Ectodermal cell (in vitro differentiated cells): ENCODE data around the gene NDUFB4.
"Not testable (repeated sequence)": the region's sequence is repeated elsewhere in the genome, so short reads cannot be mapped to it uniquely, and the experiment has no call there.

Experiments used
- H3K27ac ChIP-seq: 2 replicates; pipeline ENCODE4 v1.7.0; 2013; ENCODE audit warnings: mild to moderate bottlenecking, low read depth, low read length; ENCODE audit not compliant: insufficient read depth, poor library complexity, severe bottlenecking
- H3K27me3 ChIP-seq: 2 replicates; pipeline ENCODE4 v1.7.0; 2013; ENCODE audit warnings: mild to moderate bottlenecking, low read length; ENCODE audit not compliant: insufficient read depth, control insufficient read depth, poor library complexity, severe bottlenecking
- H3K36me3 ChIP-seq: one replicate; pipeline ENCODE4 v1.7.0; 2013; ENCODE audit warnings: low read length; ENCODE audit not compliant: control insufficient read depth, insufficient read depth
- H3K4me1 ChIP-seq: one replicate; pipeline ENCODE4 v1.7.0; 2013; ENCODE audit warnings: low read length; ENCODE audit not compliant: control insufficient read depth, insufficient read depth
- H3K4me3 ChIP-seq: 2 replicates; pipeline ENCODE4 v1.7.0; 2013; ENCODE audit warnings: low read depth, low read length, control low read depth; ENCODE audit not compliant: insufficient read depth
- H3K9me3 ChIP-seq: 2 replicates; pipeline ENCODE4 v1.7.0; 2013; ENCODE audit warnings: mild to moderate bottlenecking, low read length, moderate library complexity; ENCODE audit not compliant: control insufficient read depth
- WGBS, 2 experiments: methylation state at CpG; one replicate each; pipeline ENCODE4 v1.1.7; 2013; ENCODE audit warnings: missing lambda C conversion rate in 2 of 2; 5-methylcytosine and 5-hydroxymethylcytosine counted together

NDUFB4 gene

DNA sequence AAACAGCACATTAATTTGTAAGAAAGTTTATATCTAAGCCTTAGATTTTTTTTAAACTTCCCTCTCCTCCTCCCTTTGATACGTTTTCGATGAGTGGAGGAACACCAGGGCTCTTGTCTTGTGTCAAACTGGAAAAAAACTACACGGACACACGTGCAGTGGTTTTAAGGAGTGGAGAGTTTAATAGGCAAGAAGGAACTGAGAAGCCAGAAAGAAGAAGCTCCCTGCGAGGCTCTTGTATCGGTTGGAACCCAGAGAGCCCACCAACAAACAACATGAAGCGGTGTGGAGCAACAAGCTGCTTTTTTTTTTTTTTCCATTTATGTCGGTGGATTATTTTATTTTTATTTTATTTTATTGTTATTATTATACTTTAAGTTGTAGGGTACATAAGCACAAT is 18.6 kb downstream of the NDUFB4 start:
- Histone ChIP-seq H3K4me1 (no peaks in the 10 kb centered on the region), H3K27me3 (no peaks in the 10 kb centered on the region), H3K27ac (no peak overlapping the region), H3K36me3 (no peaks in the 10 kb centered on the region), H3K4me3 (no peak overlapping the region), H3K9me3 (no peaks in the 10 kb centered on the region)
- 94% methylated on average over 6 to 7 of the region's 8 CpGs for WGBS, 2 experiments

DNA sequence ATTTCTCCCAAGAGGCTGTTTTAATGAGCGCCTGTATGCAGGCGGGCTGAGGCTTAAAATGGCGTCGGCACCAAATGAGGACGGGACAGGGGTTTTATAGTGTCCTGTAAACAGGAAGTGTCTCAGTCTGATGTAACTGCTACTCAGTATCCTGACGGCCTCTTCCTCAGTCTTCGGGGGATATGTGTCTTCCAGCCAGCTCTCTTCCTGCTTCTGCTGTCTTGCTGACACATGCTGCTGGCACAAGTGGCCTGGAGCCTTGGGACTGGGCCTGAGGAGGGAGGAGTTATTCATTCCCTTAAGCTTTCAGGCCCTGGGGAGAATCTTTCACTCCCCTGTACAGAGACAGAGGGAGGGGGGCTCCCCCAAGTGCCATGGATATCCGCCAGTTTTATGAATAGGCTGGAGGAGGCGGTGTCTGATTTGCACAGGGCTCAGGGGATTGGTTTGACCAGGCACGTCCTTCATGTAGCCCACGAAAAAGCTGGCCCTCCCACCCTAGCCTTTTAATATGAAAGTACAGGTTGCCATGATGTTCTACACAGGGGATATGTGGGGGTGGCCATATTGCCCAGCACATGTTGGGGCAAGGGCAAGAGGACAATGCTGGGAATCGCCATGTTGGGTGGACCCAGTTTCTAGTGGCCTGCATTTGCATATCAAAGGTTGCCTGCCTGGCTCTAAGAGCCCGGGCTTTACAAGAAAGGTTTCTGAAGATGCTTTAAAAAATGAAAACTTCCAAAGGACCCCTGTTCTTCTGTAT is 19.9 kb downstream of the NDUFB4 start:
- Histone ChIP-seq H3K27ac (no peak overlapping the region), H3K4me1 (no peaks in the 10 kb centered on the region), H3K4me3 (no peak overlapping the region), H3K9me3 (no peaks in the 10 kb centered on the region), H3K36me3 (no peaks in the 10 kb centered on the region), H3K27me3 (no peaks in the 10 kb centered on the region)
- WGBS, 2 experiments = 92 to 94% methylated on average over 13 of the region's 13 CpGs

DNA sequence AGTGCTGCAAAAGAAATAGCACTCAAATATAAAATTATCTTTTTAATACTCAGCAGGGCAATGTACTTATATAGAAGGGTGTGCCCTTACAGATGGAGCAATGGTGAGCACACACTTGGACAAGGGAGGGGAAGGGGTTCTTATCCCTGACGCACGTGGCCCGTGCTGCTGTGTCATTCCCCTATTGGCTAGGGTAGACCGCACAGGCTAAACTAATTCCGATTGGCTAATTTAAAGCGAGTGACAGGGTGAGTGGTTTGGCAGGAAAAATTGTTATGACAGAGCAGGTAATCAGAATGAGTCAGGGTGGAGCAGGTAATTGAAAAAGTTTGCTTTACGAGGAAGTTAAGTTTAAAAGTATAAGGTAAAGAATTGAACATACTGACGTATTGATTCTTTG is 20.6 kb downstream of the NDUFB4 start:
- H3K4me1 ChIP-seq, H3K36me3 ChIP-seq, H3K27ac ChIP-seq, H3K9me3 ChIP-seq, H3K27me3 ChIP-seq, H3K4me3 ChIP-seq: not testable (repeated sequence)
- WGBS, 2 experiments = 94 to 95% methylated on average over 7 of the region's 8 CpGs

DNA sequence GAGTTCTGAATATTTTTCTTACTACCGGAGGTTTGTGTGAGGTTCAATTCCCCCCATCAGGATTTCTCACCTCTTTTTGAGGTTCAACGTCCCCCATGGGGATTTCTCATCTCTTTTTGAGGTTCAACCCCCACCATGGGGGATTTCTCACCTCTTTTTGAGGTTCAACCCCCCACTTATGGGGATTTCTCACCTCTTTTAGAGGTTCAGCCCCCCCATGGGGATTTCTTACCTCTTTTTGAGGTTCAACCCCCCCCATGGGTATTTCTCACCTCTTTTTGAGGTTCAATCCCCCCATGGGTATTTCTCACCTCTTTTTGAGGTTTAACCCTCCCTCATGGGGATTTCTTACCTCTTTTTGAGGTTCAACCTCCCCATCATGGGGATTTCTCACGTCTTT is 26.3 kb downstream of the NDUFB4 start:
- no peaks in the 10 kb centered on the region for H3K36me3 ChIP-seq
- 83 to 85% methylated on average over 3 of the region's 3 CpGs for WGBS, 2 experiments
- H3K4me3 ChIP-seq = no peak overlapping the region

GRCh38 chr3:120622870-120623726 is 27.0 kb downstream of the NDUFB4 start:
- Histone ChIP-seq H3K4me3 (no peak overlapping the region), H3K9me3 (no peaks in the 10 kb centered on the region), H3K4me1 (no peaks in the 10 kb centered on the region), H3K27me3 (no peaks in the 10 kb centered on the region), H3K36me3 (no peaks in the 10 kb centered on the region), H3K27ac (no peak overlapping the region)
- WGBS, 2 experiments = 85 to 86% methylated on average over 10 to 12 of the region's 12 CpGs

More for the DNA sequence above, 26.3 kb downstream of the NDUFB4 start:
- Histone ChIP-seq H3K27ac (no peak overlapping the region), H3K4me1 (no peaks in the 10 kb centered on the region), H3K27me3 (no peaks in the 10 kb centered on the region), H3K9me3 (no peaks in the 10 kb centered on the region)

- Histone ChIP-seq H3K4me1 (no peaks in the 10 kb centered on the region), H3K36me3 (no peaks in the 10 kb centered on the region), H3K9me3 (no peaks in the 10 kb centered on the region), H3K4me3 (no peak overlapping the region), H3K27me3 (no peaks in the 10 kb centered on the region), H3K27ac (no peak overlapping the region)
These were observed 27.6 kb downstream of the NDUFB4 start for GRCh38 chr3:120623727-120624093.

DNA sequence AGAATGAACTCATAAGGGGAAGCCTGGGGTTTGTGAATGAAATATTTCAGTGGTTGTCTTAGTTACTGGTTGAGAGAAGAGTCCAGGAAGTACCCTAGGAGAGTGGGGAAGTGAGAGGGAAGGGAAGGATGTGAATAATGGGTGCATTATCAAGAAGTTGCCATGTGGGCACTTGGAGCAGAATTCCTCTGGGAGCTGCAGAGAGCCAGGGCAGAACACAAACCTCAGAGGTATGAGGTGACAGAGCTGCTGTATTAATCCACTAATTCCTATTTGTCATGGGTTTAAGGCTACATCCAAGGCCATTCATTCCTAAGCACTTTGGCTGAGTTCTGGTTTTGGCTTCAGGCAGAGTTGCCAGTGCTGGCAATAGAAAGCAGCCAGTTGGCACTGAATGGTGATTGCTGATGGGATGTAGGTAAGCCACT is 29.0 kb downstream of the NDUFB4 start:
- H3K4me1 ChIP-seq = no peaks in the 10 kb centered on the region
- H3K9me3 ChIP-seq = no peaks in the 10 kb centered on the region
- H3K4me3 ChIP-seq = no peak overlapping the region
- H3K27me3 ChIP-seq = no peaks in the 10 kb centered on the region
- H3K27ac ChIP-seq = no peak overlapping the region
- no peaks in the 10 kb centered on the region for H3K36me3 ChIP-seq

- H3K27ac ChIP-seq = no peak overlapping the region
- no peaks in the 10 kb centered on the region for H3K27me3 ChIP-seq
- H3K36me3 ChIP-seq = no peaks in the 10 kb centered on the region
- H3K4me1 ChIP-seq = no peaks in the 10 kb centered on the region
- no peak overlapping the region for H3K4me3 ChIP-seq
- H3K9me3 ChIP-seq = no peaks in the 10 kb centered on the region
- WGBS, 2 experiments = 100% methylated on average over 1 of the region's 1 CpG
These were observed 38.4 kb downstream of the NDUFB4 start for GRCh38 chr3:120634539-120634938.

DNA sequence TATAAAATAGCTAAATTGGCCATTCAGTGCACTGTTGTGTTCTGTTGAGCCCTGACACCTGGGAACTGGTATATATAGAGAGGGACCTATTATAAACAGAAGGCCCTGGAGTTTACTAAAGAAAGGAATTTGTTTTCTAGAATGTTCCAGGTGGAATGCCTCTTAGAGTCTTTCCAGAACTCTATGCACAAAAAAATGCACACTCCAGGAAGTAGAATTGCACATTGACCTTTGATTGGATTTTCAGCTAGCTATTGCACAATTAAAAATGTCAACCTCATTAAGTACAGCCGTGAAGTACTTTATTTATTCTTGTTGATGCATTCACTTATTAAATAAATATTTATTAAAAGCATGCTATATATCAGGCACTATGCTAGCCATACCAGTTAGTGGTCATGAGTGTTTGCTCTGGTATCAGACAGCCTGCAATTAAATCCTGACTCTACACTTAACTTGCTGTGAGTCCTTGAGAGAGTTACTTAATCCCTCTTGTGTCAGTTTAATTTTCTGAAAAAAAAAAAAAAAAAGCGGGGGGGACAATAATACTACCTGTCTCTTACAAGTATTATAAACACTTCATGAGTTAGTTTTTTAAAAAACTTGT is 40.8 kb downstream of the NDUFB4 start:
- Histone ChIP-seq H3K27me3 (no peaks in the 10 kb centered on the region), H3K36me3 (no peaks in the 10 kb centered on the region), H3K27ac (no peak overlapping the region), H3K4me1 (no peaks in the 10 kb centered on the region), H3K9me3 (no peaks in the 10 kb centered on the region), H3K4me3 (no peak overlapping the region)
- no CpG with 5 or more reads among the region's 2 CpGs for WGBS, 2 experiments

DNA sequence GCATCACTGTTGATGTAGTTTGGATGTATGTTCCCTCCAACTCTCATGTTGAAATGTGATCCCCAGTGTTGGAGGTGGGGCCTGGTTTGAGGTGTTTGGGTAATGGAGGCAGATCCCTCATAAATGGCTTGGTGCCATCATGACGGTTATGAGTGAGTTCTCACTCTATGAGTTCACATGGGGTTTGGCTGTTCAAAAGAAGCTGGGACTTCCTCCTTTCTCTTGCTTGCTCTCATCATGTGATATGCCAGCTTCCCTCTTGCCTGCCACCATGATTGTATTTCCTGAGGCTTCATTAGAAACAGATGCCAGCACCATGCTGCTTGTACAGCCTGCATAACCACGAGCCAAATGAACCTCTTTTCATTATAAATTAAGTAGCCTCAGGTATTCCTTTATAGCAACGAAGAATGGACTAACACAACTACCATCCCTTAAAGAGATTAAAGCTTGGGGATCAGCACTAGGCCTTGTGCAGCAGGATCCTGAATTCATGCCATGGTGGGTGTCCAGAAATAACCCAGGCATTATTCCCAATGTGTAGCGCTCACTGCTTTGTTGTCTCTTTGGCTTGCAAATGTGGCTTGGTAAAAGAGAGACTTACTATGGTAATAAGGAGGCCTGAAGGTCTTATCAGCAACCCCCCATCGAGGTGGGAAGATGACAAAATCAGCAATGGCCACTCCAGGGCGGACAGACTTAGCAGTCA is 41.9 kb downstream of the NDUFB4 start:
- 93 to 94% methylated on average over 6 of the region's 6 CpGs for WGBS, 2 experiments
- Histone ChIP-seq H3K4me1 (no peaks in the 10 kb centered on the region), H3K9me3 (no peaks in the 10 kb centered on the region), H3K27ac (no peak overlapping the region), H3K4me3 (no peak overlapping the region), H3K36me3 (no peaks in the 10 kb centered on the region), H3K27me3 (no peaks in the 10 kb centered on the region)
